ENCODE measurements around the gene PCMT1.
A peak's percentile ranks its signal among the peaks of the same experiment; 100 is the strongest.
"Not testable (repeated sequence)": the region's sequence is repeated elsewhere in the genome, so short reads cannot be mapped to it uniquely, and the experiment has no call there.

The PCMT1 gene

DNA sequence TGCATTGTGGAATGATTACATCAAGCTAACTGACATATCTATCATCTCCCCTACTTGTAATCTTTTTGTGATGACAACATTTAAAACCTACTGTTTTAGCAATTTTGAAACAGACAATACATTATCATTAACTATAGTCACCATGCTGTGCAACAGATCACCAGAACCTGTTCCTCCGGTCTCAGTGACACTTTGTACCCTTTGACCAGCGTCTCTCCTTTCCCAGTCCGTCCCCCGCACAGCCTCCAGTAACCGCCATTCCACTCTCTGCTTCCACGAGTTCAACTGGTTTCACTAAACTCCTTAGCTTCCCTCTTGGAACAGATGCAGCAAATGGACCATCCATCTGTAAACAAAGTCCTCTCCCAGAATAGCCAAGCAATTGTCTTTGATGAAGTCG is 92.8 kb downstream of the PCMT1 start:
- no peaks in the 10 kb centered on the region for H3K79me2 ChIP-seq (ENCODE audit: control insufficient read depth, insufficient read depth, low read length, unreplicated experiment)
- H3K36me3 ChIP-seq (ENCODE audit: insufficient read depth, low read length), result no peaks in the 10 kb centered on the region
- H3K4me1 ChIP-seq (ENCODE audit: control insufficient read depth, insufficient read depth, low read length, unreplicated experiment), result peaks cover 55% of the 10 kb centered on the region
- H2AFZ ChIP-seq (ENCODE audit: low read length, unreplicated experiment), result no peak overlapping the region
- H3K4me3 ChIP-seq (ENCODE audit: low read depth, low read length), result no peak overlapping the region
- no peak overlapping the region for H3K27ac ChIP-seq (ENCODE audit: low read depth, low read length)
- H3K27me3 ChIP-seq (ENCODE audit: insufficient read depth, low read length), result no peaks in the 10 kb centered on the region

DNA sequence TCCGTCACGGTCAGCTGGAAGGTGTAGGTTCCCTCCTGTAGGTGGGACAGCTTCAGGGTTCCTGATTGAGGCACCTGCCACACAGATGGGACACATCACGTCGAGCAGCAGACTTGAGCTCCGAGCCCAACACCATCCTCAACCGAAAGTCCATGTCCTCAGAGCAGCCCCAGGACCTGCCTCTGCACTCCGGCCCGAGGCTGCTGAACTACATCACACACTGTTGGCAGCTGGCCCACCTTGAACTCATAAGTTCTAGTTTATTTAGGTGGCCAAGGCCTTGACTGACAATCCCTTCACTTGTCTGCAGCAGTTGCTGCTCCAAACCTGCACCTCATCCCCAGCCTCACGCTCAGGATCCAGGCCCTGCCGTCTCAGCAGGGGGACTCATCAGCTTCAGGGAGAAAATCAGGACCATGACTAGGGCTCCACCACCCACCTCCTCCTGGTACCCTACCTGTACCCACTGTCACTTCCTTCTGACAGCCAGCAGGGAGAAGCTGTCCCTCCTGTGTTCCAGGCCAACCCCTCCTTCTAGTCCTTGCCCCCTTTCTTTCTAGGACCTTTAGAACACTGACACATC is 93.6 kb downstream of the PCMT1 start:
- H3K27me3 ChIP-seq (ENCODE audit: insufficient read depth, low read length), result no peaks in the 10 kb centered on the region
- peaks cover 60% of the 10 kb centered on the region for H3K4me1 ChIP-seq (ENCODE audit: control insufficient read depth, insufficient read depth, low read length, unreplicated experiment)
- no peak overlapping the region for H3K27ac ChIP-seq (ENCODE audit: low read depth, low read length)
- H2AFZ ChIP-seq (ENCODE audit: low read length, unreplicated experiment), result no peak overlapping the region
- no peaks in the 10 kb centered on the region for H3K79me2 ChIP-seq (ENCODE audit: control insufficient read depth, insufficient read depth, low read length, unreplicated experiment)
- H3K4me3 ChIP-seq (ENCODE audit: low read depth, low read length), result no peak overlapping the region
- no peaks in the 10 kb centered on the region for H3K36me3 ChIP-seq (ENCODE audit: insufficient read depth, low read length)

DNA sequence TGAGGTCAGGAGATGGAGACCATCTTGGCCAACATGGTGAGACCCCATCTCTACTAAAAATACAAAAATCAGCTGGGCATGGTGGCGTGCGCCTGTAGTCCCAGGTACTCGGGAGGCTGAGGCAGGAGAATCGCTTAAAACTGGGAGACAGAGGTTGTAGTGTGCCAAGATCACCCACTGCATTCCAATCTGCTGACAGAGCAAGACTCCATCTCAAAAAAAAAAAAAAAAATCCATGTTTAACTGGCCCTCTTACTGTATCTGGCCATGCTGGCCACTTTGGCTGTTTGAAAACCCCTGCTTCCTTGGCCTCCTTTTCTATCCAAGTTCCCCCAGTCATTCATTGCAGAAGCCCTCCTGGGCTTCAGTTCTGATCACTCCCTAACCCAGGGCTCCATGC is 94.5 kb downstream of the PCMT1 start:
- Histone ChIP-seq H3K4me1 (ENCODE audit: control insufficient read depth, insufficient read depth, low read length, unreplicated experiment) (peaks cover 64% of the 10 kb centered on the region), H3K27ac (ENCODE audit: low read depth, low read length) (peak overlapping the region; percentile 36; the same call in 1 of the 2 replicates)
- H2AFZ ChIP-seq (ENCODE audit: low read length, unreplicated experiment); H3K36me3 ChIP-seq (ENCODE audit: insufficient read depth, low read length); H3K27me3 ChIP-seq (ENCODE audit: insufficient read depth, low read length); H3K4me3 ChIP-seq (ENCODE audit: low read depth, low read length); H3K79me2 ChIP-seq (ENCODE audit: control insufficient read depth, insufficient read depth, low read length, unreplicated experiment): not testable (repeated sequence)

DNA sequence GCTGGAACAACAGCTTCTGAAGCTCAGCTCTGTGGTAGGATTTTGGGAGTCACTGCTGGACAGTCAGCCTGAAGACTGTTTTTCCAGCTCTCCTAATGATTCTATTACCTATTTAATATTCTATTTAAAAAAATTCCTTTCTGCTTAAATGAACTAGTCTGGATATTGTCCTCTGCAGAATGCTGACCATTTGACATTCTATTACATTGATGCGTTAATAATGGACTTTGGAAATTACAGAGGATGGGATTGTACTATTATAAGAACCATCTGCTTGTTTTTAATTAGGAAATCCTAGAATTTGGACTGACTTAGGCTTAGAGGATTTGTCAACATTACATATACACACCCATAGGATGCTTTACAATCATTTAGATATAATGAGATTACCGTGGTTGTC is 94.9 kb downstream of the PCMT1 start:
- peaks cover 64% of the 10 kb centered on the region for H3K4me1 ChIP-seq (ENCODE audit: control insufficient read depth, insufficient read depth, low read length, unreplicated experiment)
- no peaks in the 10 kb centered on the region for H3K27me3 ChIP-seq (ENCODE audit: insufficient read depth, low read length)
- no peaks in the 10 kb centered on the region for H3K79me2 ChIP-seq (ENCODE audit: control insufficient read depth, insufficient read depth, low read length, unreplicated experiment)
- no peak overlapping the region for H2AFZ ChIP-seq (ENCODE audit: low read length, unreplicated experiment)
- no peaks in the 10 kb centered on the region for H3K36me3 ChIP-seq (ENCODE audit: insufficient read depth, low read length)
- no peak overlapping the region for H3K4me3 ChIP-seq (ENCODE audit: low read depth, low read length)
- H3K27ac ChIP-seq (ENCODE audit: low read depth, low read length), result peak overlapping the region; percentile 36; the same call in 1 of the 2 replicates

DNA sequence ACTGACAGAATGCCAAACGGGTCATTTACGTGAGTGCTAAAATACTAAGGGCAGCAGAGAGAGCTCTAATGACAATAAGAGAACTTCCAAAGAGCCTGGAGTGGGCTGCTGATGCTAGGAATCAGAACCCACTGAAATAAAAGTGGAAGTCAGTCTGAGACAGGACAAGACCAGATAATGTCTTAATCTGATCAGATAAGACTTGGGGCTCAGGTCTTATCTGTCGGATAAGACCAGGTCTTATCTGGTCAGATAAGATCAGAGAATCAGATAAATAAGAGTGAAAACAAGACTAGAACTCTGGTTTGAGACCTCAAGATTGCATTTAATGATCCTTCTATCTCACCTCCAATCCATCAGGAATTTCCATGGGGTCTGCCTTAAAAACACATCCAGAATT is 96.0 kb downstream of the PCMT1 start:
- H3K36me3 ChIP-seq (ENCODE audit: insufficient read depth, low read length), result no peaks in the 10 kb centered on the region
- no peaks in the 10 kb centered on the region for H3K79me2 ChIP-seq (ENCODE audit: control insufficient read depth, insufficient read depth, low read length, unreplicated experiment)
- no peak overlapping the region for H3K27ac ChIP-seq (ENCODE audit: low read depth, low read length)
- no peak overlapping the region for H2AFZ ChIP-seq (ENCODE audit: low read length, unreplicated experiment)
- H3K4me1 ChIP-seq (ENCODE audit: control insufficient read depth, insufficient read depth, low read length, unreplicated experiment), result peaks cover 56% of the 10 kb centered on the region
- H3K27me3 ChIP-seq (ENCODE audit: insufficient read depth, low read length), result no peaks in the 10 kb centered on the region
- H3K4me3 ChIP-seq (ENCODE audit: low read depth, low read length), result no peak overlapping the region

DNA sequence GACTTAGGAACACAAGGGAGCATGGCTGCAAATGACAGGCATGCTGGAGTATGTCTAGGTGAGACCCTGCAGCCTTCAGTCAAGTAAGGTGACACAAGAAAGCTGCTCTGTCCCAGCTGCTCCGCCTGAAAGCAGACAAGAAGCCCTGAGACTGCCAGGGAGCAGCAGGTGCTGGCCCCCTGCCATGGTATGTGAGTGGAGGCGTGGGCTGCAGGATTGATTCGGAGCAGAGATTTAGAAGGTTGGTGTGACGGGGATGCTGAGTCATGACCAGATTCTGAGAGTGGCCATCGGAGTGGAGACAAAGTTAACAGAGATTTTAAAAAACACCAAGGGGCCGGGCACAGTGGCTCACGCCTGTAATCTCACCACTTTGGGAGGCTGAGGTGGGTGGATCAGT is 96.8 kb downstream of the PCMT1 start:
- Histone ChIP-seq H3K4me3 (ENCODE audit: low read depth, low read length) (no peak overlapping the region), H3K36me3 (ENCODE audit: insufficient read depth, low read length) (no peaks in the 10 kb centered on the region), H3K27ac (ENCODE audit: low read depth, low read length) (peak overlapping the region; percentile 78), H3K79me2 (ENCODE audit: control insufficient read depth, insufficient read depth, low read length, unreplicated experiment) (peaks cover 3% of the 10 kb centered on the region), H2AFZ (ENCODE audit: low read length, unreplicated experiment) (no peak overlapping the region), H3K4me1 (ENCODE audit: control insufficient read depth, insufficient read depth, low read length, unreplicated experiment) (peaks cover 55% of the 10 kb centered on the region), H3K27me3 (ENCODE audit: insufficient read depth, low read length) (no peaks in the 10 kb centered on the region)

DNA sequence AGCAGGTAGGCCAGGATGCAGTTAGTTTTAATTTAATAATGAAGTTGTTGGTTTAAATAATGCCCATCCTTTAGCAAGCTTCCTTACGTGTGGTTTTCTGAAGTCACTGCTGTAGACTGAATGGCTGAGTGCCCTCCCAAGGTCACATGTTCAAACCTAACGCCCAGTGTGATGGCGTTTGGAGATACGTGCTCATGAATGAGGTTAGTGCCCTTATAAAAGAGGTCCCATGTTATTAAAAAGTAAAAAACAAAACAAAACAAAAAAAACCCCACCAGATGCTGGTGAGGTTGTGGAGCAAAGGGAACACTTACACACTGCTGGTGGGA is 98.4 kb downstream of the PCMT1 start:
- Histone ChIP-seq H2AFZ (ENCODE audit: low read length, unreplicated experiment) (no peak overlapping the region), H3K27me3 (ENCODE audit: insufficient read depth, low read length) (no peaks in the 10 kb centered on the region), H3K4me1 (ENCODE audit: control insufficient read depth, insufficient read depth, low read length, unreplicated experiment) (peaks cover 70% of the 10 kb centered on the region), H3K79me2 (ENCODE audit: control insufficient read depth, insufficient read depth, low read length, unreplicated experiment) (peaks cover 6% of the 10 kb centered on the region), H3K27ac (ENCODE audit: low read depth, low read length) (peak overlapping the region; percentile 84), H3K4me3 (ENCODE audit: low read depth, low read length) (no peak overlapping the region), H3K36me3 (ENCODE audit: insufficient read depth, low read length) (no peaks in the 10 kb centered on the region)

DNA sequence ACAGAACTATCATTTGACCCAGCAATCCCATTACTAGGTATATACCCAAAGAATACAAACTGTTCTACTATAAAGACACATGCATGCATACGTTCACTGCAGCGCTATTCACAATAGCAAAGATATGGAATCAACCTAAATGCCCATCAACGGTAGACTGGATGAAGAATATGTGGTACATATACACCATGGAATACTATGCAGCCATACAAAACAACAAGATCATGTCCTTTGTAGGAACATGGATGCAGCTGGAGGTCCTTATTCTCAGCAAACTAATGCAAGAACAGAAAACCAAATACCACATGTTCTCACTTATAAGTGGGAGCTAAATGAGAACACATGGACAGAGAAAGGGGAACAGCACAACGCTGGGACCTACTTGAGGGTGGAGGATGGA is 98.8 kb downstream of the PCMT1 start:
- not testable (repeated sequence) for H3K4me3 ChIP-seq (ENCODE audit: low read depth, low read length); H2AFZ ChIP-seq (ENCODE audit: low read length, unreplicated experiment); H3K79me2 ChIP-seq (ENCODE audit: control insufficient read depth, insufficient read depth, low read length, unreplicated experiment); H3K27me3 ChIP-seq (ENCODE audit: insufficient read depth, low read length); H3K36me3 ChIP-seq (ENCODE audit: insufficient read depth, low read length)
- peaks cover 68% of the 10 kb centered on the region for H3K4me1 ChIP-seq (ENCODE audit: control insufficient read depth, insufficient read depth, low read length, unreplicated experiment)
- H3K27ac ChIP-seq (ENCODE audit: low read depth, low read length), result peak overlapping the region; percentile 84

DNA sequence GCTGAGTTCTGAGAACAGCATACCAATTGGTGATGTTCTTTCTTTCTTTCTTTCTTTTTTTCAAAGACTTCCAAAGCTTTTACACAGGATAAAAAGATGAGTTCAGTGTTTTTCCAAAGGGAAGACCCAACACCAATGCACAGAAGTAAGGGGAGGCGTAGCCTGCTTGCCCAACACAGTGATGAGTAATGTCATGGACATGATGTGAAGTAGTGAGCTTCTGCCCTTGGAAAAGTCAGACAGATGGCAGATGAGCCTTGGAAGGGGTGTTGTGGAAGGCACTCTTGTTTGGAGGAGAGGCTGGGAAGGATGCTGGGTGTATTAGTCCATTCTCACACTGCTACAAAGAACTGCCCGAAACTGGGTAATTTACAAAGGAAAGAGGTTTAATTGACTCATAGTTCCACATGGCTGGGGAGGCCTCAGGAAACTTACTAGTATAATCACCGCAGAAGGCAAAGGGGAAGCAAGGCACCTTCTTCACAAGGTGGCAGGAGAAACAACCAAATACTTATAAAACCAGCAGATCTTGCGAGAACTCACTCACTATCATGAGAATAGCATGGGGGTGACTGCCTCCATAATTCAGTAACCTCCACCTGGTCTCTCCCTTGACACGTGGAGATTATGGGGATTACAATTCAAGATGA is 102.0 kb downstream of the PCMT1 start:
- Histone ChIP-seq H3K36me3 (ENCODE audit: insufficient read depth, low read length) (no peaks in the 10 kb centered on the region), H2AFZ (ENCODE audit: low read length, unreplicated experiment) (no peak overlapping the region), H3K27me3 (ENCODE audit: insufficient read depth, low read length) (no peaks in the 10 kb centered on the region), H3K27ac (ENCODE audit: low read depth, low read length) (peak overlapping the region; percentile 43), H3K4me3 (ENCODE audit: low read depth, low read length) (no peak overlapping the region), H3K4me1 (ENCODE audit: control insufficient read depth, insufficient read depth, low read length, unreplicated experiment) (peaks cover 56% of the 10 kb centered on the region), H3K79me2 (ENCODE audit: control insufficient read depth, insufficient read depth, low read length, unreplicated experiment) (peaks cover 17% of the 10 kb centered on the region)

DNA sequence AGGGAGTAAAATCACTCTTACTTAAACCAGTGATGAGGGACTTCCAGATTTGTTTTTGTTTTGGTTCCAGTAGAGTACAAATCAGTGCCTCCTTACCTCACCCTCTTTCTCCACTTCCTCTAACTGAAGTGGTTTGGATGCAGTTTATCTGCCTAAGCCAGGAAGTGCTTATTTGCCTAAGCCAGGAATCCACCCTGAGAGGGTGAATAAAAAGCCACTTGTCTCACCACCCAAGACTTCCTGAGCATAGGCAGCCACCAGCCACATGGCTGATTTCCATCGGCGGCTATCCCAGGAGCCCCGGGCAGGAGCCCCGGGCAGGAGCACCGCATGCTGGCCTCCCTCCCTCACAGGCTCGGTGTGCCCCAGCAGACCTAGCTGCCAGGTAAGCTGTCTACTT is 102.6 kb downstream of the PCMT1 start:
- peaks cover 22% of the 10 kb centered on the region for H3K79me2 ChIP-seq (ENCODE audit: control insufficient read depth, insufficient read depth, low read length, unreplicated experiment)

DNA sequence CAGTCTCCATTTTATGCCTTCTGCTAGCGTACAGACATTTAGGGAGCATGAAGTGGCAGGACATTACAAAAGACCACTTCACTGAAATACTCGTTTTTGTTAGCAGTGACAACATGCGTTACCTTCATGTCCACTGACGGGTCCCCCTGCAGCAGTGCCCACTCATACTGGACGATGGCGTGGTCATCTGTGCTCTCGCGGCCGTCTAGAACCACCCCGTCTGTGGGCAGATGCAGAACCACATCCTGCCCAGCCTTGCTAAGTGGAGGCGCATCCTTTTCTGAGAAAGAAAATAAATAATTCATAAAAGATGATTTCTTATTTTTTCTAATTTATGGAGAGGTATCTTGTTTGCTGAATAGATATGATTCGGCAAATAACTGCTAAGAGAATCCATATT is 103.3 kb downstream of the PCMT1 start:
- Histone ChIP-seq H2AFZ (ENCODE audit: low read length, unreplicated experiment) (no peak overlapping the region), H3K36me3 (ENCODE audit: insufficient read depth, low read length) (no peaks in the 10 kb centered on the region), H3K27me3 (ENCODE audit: insufficient read depth, low read length) (no peaks in the 10 kb centered on the region), H3K27ac (ENCODE audit: low read depth, low read length) (peak overlapping the region; percentile 43; the same call in 1 of the 2 replicates), H3K4me1 (ENCODE audit: control insufficient read depth, insufficient read depth, low read length, unreplicated experiment) (peaks cover 56% of the 10 kb centered on the region), H3K79me2 (ENCODE audit: control insufficient read depth, insufficient read depth, low read length, unreplicated experiment) (peaks cover 28% of the 10 kb centered on the region), H3K4me3 (ENCODE audit: low read depth, low read length) (no peak overlapping the region)

More for the DNA sequence above, 102.6 kb downstream of the PCMT1 start:
- Histone ChIP-seq H3K4me3 (ENCODE audit: low read depth, low read length) (no peak overlapping the region), H3K36me3 (ENCODE audit: insufficient read depth, low read length) (no peaks in the 10 kb centered on the region), H3K4me1 (ENCODE audit: control insufficient read depth, insufficient read depth, low read length, unreplicated experiment) (peaks cover 55% of the 10 kb centered on the region), H3K27me3 (ENCODE audit: insufficient read depth, low read length) (no peaks in the 10 kb centered on the region), H3K27ac (ENCODE audit: low read depth, low read length) (peak overlapping the region; percentile 43), H2AFZ (ENCODE audit: low read length, unreplicated experiment) (no peak overlapping the region)
